ENCODE results near the gene TBC1D9.

DNA sequence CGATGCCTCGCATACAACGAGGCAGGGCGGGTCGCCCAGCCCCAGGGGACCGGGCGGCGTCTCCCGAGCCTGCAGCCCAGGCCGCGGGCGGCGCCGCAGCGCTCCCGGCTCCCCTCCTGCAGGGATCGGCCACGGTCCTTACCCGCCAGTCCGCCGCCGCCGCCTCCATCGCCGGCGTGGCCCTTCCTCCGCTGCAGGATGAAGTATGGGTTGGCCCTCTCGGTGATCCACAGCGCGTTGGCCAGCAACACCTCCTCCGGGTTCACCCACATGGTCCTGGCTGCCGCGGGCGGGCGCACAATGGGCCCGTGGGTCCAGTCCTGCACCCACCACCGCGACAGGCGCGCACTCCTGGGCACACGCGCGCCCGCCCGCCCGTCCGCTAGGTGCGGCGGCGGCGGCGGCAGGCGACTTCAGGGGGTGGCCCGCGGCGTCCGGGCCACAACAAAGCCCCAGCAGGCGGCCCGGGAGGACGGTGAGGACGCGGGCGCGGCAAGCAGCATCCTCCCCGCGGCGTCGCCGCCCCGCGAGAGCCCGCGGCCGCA, 339 bp downstream of the TBC1D9 start:
- TF ChIP-seq, protein P1, sequence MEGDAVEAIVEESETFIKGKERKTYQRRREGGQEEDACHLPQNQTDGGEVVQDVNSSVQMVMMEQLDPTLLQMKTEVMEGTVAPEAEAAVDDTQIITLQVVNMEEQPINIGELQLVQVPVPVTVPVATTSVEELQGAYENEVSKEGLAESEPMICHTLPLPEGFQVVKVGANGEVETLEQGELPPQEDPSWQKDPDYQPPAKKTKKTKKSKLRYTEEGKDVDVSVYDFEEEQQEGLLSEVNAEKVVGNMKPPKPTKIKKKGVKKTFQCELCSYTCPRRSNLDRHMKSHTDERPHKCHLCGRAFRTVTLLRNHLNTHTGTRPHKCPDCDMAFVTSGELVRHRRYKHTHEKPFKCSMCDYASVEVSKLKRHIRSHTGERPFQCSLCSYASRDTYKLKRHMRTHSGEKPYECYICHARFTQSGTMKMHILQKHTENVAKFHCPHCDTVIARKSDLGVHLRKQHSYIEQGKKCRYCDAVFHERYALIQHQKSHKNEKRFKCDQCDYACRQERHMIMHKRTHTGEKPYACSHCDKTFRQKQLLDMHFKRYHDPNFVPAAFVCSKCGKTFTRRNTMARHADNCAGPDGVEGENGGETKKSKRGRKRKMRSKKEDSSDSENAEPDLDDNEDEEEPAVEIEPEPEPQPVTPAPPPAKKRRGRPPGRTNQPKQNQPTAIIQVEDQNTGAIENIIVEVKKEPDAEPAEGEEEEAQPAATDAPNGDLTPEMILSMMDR (IDR thresholded peaks at IDR 0.05; ENCODE audit: insufficient read depth, low read length, poor library complexity, severe bottlenecking): no peak
- TF ChIP-seq EZH2phosphoT487 (conservative IDR thresholded peaks at IDR 0.05; ENCODE audit: low read length): no peak

Measured in SU-DHL-6 (cell line).